ENCODE data around the gene MTR. TPM values are rescaled to one million over a fixed set of nuclear protein-coding genes. Genes with fewer than 3 reads are reported as not detected.

The MTR gene
- total RNA-seq: 34.7 and 38.2 TPM in 2 replicates

DNA sequence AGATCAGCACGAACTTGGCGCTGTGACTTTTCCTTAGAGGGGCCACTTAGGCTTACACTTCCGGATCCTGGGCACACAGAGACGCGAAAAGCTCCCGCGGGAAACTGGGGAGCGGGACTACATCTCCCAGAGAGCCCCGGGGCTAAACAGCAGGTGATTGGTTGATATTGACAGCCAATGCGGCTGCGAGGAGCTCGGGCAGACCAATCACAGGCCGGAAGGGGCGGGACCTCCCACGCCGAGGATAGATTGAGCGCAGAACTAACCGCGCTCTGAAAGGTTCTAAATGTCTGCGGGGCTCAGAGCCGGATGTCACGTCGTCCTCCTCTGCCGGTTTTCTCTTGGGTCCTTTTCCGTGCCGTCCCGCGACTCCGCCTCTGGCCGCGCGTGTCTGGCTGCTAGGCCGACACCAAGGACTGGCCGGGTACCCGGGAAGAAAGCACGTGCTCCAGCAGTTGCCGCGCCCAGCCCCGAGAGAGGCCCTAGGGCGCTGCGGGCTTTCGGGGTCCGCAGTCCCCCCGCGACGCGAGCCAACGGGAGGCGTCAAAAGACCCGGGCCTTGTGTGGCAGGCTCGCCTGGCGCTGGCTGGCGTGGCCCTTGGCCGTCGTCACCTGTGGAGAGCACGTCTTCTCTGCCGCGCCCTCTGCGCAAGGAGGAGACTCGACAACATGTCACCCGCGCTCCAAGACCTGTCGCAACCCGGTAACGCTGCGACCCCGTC, at the start of gene MTR:
Gene MTR (plus strand): TSS at position 258 of the 722 bp plus-strand sequence. CDS start 412 bp downstream, at position 670.

Other genes starting within 250 kb of the MTR start
- 19.5 and 19.8 TPM in 2 replicates for gene HEATR1, start 190.8 kb upstream of the MTR start, total RNA-seq
- 1.6 and 2.8 TPM in 2 replicates for gene ACTN2, start 108.8 kb upstream of the MTR start, total RNA-seq
- not detected in 2 replicates for gene MT1HL1, start 209.1 kb downstream of the MTR start, total RNA-seq
- gene RYR2, start 246.9 kb downstream of the MTR start, total RNA-seq: not detected in 2 replicates